ENCODE data around the gene TK1. TPM values are rescaled to one million over a fixed set of nuclear protein-coding genes. Genes with fewer than 3 reads are reported as not detected.

TK1 gene
- polyA plus RNA-seq, 1 experiment, result 130 TPM

DNA sequence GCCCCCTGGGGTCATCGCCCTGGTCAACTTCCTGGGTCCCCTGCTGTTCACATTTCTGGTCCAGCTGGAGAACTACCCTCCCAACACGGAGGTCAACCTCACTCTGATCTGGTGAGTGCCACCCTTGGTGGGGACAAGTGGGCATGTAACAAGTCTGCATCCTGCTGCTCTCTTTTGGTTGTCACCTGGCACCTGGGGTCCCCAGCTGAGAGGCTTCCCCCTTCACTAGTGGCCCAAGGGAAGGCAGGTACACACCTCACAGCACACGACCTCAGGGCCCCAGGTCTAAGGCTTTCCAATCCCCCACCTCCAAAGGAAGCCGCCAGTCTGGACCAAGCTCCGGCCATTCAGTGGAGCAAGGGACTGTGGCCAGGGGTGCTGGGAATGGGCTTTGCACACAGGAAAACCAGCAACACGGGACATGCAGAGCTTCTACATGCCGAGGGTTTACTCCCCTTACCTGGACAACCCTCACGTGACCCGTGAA lies 51.9 kb downstream of the TK1 start:
- Histone ChIP-seq H3K4me3 (ENCODE audit: low read depth, low read length) (no peak overlapping the region), H3K27me3 (ENCODE audit: control insufficient read depth, insufficient read depth, low read length) (peaks cover 12% of the 10 kb centered on the region), H3K36me3 (ENCODE audit: control insufficient read depth, insufficient read depth, low read length) (no peaks in the 10 kb centered on the region)
- TF ChIP-seq, protein P1, sequence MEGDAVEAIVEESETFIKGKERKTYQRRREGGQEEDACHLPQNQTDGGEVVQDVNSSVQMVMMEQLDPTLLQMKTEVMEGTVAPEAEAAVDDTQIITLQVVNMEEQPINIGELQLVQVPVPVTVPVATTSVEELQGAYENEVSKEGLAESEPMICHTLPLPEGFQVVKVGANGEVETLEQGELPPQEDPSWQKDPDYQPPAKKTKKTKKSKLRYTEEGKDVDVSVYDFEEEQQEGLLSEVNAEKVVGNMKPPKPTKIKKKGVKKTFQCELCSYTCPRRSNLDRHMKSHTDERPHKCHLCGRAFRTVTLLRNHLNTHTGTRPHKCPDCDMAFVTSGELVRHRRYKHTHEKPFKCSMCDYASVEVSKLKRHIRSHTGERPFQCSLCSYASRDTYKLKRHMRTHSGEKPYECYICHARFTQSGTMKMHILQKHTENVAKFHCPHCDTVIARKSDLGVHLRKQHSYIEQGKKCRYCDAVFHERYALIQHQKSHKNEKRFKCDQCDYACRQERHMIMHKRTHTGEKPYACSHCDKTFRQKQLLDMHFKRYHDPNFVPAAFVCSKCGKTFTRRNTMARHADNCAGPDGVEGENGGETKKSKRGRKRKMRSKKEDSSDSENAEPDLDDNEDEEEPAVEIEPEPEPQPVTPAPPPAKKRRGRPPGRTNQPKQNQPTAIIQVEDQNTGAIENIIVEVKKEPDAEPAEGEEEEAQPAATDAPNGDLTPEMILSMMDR (IDR thresholded peaks at IDR 0.05; ENCODE audit: insufficient read depth, low read depth, low read length), result no peak
- POLR2A ChIA-PET, result no interaction called here
- DNase-seq (ENCODE audit: low read depth), result no peak
- CTCF ChIA-PET, result interaction anchor here (0.7 to 1.9 kb wide), 6 partner anchors 9 to 66 kb away, joined by 3 to 7 read pairs (median 4); no protein-coding TSS in a partner anchor

- TF ChIP-seq, protein P1 (IDR thresholded peaks at IDR 0.05; ENCODE audit: insufficient read depth, low read depth, low read length), result peak; percentile 51
- peaks cover 14% of the 10 kb centered on the region for H3K27me3 ChIP-seq (ENCODE audit: control insufficient read depth, insufficient read depth, low read length)
- no peak for DNase-seq (ENCODE audit: low read depth)
- no peaks in the 10 kb centered on the region for H3K36me3 ChIP-seq (ENCODE audit: control insufficient read depth, insufficient read depth, low read length)
- CTCF ChIA-PET, result interaction anchor here (0.7 to 1.9 kb wide), 4 partner anchors 10 to 52 kb away, joined by 3 to 7 read pairs (median 4); no protein-coding TSS in a partner anchor
- H3K4me3 ChIP-seq (ENCODE audit: low read depth, low read length), result no peak overlapping the region
- POLR2A ChIA-PET, result no interaction called here
Observed at GRCh38 chr17:78133971-78134898, 52.6 kb downstream of the TK1 start.

DNA sequence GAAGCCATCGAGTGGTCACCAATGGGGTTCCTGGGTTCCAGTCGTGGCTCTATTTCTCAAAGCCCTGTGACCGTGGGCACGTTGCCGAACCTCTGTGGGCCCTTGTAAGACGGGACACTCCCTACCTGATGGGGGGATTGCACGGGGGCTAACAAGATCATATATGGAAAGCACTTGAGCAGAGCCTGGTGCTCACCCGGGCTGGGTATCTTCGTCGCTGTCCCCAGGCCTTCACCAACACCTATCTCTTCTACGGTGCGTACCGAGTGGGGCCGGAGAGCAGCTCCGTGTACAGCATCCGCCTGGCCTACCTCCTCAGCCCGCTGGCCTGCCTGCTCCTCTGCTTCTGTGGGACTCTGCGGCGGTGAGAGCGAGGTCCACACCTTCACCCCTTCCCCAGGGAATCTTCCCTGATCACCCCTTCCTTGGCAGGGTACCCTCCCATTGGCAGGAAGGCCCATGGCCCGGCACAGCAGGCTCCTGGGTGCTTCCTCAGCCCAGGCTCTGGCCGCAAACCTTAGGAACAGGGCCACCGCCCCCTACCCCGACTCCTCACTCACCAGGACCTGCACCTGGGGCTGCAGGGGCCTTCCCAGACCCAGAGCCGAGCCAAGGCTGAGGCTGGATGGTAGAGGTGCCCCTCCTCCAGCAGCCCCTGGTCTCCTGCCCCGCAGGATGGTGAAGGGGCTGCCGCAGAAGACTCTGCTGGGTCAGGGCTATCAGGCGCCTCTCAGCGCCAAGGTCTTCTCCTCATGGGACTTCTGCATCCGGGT lies 53.5 kb downstream of the TK1 start:
- Histone ChIP-seq H3K36me3 (ENCODE audit: control insufficient read depth, insufficient read depth, low read length) (no peaks in the 10 kb centered on the region), H3K27me3 (ENCODE audit: control insufficient read depth, insufficient read depth, low read length) (peaks cover 14% of the 10 kb centered on the region), H3K4me3 (ENCODE audit: low read depth, low read length) (no peak overlapping the region)
- ChIA-PET CTCF (no interaction called here), POLR2A (no interaction called here)
- no peak for DNase-seq (ENCODE audit: low read depth)
- TF ChIP-seq, protein P1 (IDR thresholded peaks at IDR 0.05; ENCODE audit: insufficient read depth, low read depth, low read length), result no peak

- CTCF ChIA-PET, result no interaction called here
- H3K27me3 ChIP-seq (ENCODE audit: control insufficient read depth, insufficient read depth, low read length), result peaks cover 14% of the 10 kb centered on the region
Observed at GRCh38 chr17:78132767-78133178, 54.1 kb downstream of the TK1 start.

More at GRCh38 chr17:78132767-78133178, 54.1 kb downstream of the TK1 start:
- POLR2A ChIA-PET, result no interaction called here
- TF ChIP-seq, protein P1 (IDR thresholded peaks at IDR 0.05; ENCODE audit: insufficient read depth, low read depth, low read length), result no peak
- Histone ChIP-seq H3K4me3 (ENCODE audit: low read depth, low read length) (no peak overlapping the region), H3K36me3 (ENCODE audit: control insufficient read depth, insufficient read depth, low read length) (no peaks in the 10 kb centered on the region)
- DNase-seq (ENCODE audit: low read depth), result no peak

All from BJ (cell line).